H4 (cell line): Measurements from ENCODE around the gene TUT7. TPM values are rescaled to one million over a fixed set of nuclear protein-coding genes. Genes with fewer than 3 reads are reported as not detected.
"Not testable (repeated sequence)": the region's sequence is repeated elsewhere in the genome, so short reads cannot be mapped to it uniquely, and the experiment has no call there.

Experiments
- DNase-seq: peaks from one replicate; pipeline ENCODE4 v3.0.0-alpha.2; 2015; ENCODE audit warnings: low spot score
- total RNA-seq: library from RNA; depleted of rRNA; stranded (reverse); fragments of >200 nt; shearing (Covaris generic); gene quantifications from 2 replicates; pipeline ENCODE4 v1.2.3, GENCODE V29; 2014; rRNA removed

Gene TUT7, protein sequence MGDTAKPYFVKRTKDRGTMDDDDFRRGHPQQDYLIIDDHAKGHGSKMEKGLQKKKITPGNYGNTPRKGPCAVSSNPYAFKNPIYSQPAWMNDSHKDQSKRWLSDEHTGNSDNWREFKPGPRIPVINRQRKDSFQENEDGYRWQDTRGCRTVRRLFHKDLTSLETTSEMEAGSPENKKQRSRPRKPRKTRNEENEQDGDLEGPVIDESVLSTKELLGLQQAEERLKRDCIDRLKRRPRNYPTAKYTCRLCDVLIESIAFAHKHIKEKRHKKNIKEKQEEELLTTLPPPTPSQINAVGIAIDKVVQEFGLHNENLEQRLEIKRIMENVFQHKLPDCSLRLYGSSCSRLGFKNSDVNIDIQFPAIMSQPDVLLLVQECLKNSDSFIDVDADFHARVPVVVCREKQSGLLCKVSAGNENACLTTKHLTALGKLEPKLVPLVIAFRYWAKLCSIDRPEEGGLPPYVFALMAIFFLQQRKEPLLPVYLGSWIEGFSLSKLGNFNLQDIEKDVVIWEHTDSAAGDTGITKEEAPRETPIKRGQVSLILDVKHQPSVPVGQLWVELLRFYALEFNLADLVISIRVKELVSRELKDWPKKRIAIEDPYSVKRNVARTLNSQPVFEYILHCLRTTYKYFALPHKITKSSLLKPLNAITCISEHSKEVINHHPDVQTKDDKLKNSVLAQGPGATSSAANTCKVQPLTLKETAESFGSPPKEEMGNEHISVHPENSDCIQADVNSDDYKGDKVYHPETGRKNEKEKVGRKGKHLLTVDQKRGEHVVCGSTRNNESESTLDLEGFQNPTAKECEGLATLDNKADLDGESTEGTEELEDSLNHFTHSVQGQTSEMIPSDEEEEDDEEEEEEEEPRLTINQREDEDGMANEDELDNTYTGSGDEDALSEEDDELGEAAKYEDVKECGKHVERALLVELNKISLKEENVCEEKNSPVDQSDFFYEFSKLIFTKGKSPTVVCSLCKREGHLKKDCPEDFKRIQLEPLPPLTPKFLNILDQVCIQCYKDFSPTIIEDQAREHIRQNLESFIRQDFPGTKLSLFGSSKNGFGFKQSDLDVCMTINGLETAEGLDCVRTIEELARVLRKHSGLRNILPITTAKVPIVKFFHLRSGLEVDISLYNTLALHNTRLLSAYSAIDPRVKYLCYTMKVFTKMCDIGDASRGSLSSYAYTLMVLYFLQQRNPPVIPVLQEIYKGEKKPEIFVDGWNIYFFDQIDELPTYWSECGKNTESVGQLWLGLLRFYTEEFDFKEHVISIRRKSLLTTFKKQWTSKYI (N-terminal part only)
- total RNA-seq: 11.8 and 13.5 TPM in 2 replicates

DNA sequence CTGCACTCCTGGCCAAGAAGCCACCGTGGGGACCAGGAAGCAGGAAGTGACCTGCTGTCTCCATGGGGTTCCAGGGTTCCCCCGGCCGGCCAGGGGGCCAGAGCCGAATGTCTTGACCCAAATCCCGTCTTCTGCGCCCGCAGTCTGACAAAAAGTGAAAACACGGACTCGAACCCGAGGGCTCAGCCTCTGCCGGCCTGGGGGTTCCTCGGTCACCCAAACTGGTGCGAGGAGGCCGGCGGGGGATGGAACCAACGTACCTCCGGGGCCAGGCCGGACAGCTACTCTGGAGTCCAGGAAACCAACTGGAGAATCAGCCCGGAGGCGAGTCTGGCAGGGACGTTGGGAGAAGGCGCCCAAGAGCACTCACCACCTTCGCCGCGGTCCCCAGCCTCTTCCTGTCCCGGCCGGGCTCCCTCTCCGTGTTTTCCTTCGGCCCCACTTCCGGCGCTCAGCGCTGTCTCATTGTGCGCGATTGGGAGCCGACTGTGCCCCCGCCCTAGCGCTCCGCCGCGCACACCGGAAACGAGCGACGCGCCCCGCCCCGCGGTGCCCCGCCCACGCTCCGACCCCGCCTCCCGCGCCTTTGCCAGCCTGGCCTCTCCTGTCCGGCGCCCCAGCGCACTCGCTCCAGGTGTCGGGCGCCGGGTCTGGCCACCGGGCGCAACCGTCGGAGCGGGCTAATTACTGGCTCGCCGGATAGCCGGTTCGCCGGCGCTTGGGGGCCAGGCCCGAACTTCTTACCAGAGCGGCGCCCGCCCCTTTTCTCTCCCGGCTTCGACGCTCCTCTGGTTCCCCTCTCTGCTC is at the start of gene TUT7:
Gene TUT7, minus strand, starts transcription at position 400 of the 807 bp plus-strand sequence. CDS start 1,211 bp downstream, outside the sequence.
- peak; percentile 92 for DNase-seq

DNA sequence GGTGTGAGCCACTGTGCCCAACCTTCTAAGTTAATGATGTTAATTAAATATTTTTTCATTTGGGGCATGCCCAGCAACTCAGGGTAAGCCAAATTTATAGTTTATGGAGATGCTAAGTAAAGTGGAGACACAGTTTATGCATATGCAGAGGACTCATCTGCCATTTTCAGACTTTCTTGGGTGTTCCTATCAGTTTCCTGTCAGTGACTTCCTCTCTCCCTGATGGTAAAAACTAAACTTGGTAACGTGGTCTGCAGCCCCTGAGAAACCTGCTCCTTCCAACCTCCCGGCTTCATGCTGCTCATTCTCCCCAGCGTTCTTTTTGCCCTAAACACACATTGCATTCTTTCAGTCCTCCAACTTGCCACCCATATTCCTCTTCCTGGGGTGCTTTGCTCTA is 48.4 kb upstream of the TUT7 start:
- DNase-seq: no peak

DNA sequence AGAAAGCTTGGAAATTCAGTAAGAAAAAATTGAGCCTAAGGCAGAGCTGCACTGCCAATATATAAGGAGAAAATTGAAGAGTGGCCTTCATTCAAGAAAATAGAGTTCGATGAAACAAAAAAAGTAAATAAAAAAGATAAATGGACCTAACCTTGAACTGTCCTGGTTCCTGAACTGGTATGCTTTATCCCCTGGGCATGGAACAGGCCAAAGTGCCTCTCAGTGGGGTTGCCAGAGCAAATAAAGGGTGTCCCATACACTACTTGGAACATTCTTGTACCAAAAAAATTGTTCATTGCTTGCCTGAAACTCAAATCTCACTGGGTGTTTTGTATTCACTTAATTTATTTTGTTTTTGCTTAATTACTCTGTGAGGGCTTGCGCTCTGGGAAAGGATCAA is 42.2 kb upstream of the TUT7 start:
- DNase-seq: no peak

DNA sequence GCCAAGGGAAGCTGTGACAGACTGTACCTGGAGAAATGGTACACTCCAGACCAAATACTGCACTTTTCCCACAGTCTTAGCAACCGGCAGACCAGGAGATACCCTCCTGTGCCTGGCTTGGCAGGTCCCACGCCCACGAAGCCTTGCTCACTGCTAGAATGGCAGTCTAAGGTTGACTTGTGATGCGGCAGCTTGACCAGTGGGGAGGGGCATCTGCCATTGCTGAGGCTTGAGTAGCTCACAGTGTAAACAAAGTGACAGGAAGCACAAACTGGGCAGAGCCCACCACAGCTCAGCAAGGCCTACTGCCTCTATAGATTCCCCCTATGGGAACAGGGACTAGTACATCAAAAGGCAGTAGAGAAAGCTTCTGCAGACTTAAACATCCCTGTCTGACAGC is 36.0 kb upstream of the TUT7 start:
- DNase-seq: not testable (repeated sequence)

DNA sequence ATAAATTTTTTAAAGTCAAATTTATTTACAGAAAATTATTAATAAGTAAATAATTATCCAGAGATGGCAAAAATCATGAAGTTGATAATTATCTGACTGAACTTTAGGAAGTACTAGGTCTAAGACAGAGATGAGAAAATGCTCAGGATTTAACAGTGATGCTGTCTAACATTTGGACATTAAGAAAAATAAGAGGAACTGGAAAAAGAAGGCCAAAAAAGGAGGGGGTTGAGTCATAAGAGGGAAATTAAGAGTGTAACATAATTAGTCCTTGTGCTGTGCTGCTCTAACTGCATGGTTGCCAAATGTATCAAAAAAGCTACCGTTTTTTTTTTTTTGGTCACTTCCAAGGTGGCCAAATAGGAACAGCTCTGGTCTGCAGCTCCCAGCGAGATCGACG is 35.4 kb upstream of the TUT7 start:
- DNase-seq: no peak

DNA sequence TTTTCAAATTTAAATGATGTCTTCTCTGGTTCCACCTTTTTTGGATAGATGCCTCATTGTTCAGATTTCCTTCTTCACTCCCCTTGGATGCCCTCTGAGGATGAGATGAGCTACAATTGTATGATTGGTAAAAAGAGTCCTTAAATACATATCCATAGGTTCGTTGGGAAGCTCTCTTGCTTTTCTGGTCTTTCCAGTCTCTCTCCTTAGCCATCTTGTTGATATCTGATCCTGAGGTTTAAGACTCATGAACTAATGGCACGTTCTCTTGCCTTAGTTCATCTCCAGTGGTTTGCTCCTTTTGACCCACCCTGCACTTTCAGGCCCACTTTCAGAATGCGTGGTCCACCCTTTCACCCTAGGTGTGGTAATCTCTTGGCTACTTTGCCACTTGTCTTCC is 33.2 kb upstream of the TUT7 start:
- no peak for DNase-seq

DNA sequence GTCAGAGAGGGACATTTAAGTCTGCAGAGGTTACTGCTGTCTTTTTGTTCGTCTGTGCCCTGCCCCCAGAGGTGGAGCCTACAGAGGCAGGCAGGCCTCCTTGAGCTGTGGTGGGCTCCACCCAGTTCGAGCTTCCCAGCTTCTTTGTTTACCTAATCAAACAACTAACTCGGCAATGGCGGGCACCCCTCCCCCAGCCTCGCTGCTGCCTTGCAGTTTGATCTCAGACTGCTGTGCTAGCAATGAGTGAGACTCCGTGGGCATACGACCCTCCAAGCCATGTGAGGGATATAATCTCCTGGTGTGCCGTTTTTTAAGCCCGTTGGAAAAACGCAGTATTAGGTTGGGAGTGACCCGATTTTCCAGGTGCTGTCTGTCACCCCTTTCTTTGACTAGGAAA is 28.8 kb upstream of the TUT7 start:
- not testable (repeated sequence) for DNase-seq

DNA sequence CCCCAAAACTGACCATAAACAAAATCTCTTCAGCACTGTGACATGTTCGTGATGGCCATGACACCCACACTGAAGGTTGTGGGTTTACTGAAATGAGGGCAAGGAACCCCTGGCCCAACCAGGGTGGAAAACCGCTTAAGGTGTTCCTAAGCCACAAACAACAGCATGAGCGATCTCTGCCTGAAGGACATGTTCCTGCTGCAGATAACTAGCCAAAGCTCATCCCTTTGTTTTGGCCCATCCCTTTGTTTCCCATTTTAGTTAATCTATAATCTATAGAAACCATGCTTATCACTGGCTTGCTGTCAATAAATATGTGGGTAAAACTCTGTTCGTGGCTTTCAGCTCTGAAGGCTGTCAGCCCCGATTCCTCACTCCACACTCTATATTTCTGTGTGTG is 21.8 kb upstream of the TUT7 start:
- DNase-seq: no peak

DNA sequence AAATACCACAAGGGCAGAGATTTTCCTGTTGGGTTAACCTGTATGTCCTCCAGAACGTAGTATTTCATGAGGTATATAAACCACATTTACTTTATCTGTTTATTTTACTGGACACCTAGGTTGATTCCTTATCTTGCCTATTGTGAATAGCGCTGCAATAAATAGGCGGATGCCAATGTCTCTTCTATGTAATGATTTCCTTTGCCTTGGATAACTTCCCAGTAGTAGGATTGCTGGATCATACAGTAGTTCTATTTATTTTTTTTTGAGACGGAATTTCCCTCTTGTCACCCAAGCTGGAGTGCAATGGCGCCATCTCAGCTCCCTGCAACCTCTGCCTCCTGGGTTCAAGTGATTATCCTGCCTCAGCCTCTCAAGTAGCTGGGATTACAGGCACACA is 15.6 kb upstream of the TUT7 start:
- no peak for DNase-seq

DNA sequence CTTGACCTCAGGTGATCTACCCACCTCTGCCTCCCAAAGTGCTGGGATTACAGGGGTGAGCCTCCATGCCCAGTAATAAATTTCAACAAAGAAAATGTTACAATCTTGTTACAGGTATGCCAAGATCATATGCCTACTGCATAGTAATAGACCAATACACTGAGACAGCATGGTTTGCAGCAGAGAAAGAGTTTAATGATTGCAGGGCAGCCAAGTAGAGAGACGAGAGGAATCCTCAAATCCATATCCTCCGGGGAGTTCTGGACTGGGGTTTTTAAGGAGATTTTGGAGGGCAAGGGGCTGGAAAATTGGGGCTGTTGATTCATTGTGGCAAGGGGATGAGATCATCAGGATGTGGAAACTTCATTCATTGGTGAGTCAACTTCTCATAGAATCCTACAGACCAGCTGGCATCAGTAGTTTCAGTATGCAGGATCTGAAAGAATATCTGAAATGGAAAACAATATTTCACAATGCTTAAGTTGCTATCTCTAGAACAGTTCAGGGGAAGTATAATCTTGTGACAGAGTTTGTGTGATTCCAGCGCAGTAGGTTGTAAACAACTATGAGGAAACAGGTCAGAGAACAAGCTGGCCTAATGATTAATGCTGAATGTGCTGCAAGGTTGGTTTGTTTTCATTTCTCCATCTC is 14.8 kb upstream of the TUT7 start:
- peak; percentile 42 for DNase-seq

DNA sequence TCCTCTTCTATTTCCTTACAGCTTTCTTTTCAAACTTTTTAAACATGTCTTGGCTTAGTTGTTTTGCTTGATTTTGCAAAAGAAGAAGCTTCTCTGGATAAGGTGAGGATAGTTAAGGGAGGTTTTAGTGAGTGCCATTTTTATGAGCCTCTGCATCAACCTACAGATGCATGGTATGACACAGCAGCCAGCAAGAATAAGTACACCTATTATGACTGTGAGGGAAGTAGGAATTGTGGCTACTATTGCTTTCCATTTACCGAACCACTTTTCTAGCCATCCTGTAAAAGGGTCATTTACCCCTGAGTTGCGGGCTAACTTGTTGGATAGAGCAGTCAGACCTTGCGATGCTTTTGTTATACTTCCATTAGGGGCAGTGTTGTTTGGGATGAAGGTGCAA is 7.0 kb upstream of the TUT7 start:
- DNase-seq: no peak

DNA sequence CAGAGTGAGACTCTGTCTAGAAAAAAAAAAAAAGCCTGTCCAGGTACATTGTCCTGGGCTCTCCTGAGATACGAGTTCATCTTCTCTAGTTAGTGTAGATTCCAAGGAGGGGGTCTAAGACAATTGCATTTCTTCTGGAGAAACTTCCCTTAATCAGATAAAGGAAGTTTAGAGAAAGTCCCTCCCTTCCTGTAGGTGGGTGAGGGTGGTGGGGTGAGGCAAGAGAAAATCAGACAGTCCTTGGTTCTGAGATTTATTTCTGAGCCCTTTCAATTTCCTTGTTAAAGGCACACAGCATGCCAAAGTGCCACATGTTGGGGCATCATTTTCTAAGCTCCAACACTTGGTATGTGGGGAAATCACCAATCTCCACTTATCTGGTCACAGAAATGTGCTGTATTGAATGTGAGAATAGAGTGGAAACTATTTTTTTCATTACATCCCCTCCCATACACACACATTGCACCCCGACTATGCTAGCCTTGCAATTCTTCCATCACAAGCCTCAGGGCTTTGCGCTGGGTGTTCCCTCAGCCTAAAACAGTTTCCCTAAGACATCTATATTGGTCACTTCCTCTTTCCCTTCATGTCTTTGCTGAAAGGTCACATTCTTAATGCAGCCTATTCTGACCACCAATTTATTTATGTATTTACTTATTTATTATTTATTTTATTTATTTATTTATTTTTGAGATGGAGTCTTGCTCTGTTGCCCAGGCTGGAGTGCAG is 5.1 kb upstream of the TUT7 start:
- no peak for DNase-seq

DNA sequence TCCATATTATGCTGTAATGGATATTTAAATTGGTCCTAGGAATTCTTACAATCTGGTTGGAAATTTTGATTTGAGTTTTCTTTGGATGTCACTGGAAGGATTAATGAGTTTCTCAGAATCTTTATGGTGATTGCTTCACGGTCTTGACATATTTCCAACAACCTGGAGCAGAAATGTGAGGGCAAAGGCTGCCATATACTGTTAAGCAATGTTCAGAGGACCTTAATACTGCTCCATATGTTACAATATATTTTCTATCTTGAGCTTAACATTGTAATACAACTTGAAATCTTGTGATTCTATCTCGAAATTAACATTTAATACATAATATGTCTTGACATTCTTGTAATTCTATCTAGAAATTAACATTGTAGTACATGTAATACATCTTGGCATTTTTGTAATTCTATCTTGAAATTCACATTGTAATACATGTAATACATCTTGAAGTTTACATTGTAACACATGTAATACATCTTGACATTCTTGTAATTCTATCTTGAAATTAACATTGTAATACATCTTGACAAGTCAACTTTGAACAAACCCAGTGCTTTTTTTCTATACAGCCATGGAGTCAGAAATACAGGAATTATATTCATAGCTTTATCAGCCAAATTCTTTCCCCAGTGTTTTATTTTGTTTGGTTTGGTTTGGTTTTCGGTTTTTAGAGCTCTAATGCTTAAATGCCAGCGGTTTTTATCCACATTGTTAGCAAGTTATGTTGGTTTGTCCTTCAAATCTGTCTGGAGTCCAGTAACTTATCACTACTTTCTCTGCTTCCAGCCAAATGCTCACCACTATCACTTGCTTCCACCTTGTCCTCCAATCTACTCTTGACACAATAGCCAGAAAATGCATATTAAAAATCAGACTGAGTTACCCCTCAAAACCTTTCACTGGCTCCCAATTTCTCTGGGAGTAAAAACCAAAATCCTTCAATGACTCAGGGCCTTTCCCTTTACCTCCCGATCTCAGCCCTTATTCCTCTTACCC is 3.0 kb upstream of the TUT7 start:
- DNase-seq: no peak

DNA sequence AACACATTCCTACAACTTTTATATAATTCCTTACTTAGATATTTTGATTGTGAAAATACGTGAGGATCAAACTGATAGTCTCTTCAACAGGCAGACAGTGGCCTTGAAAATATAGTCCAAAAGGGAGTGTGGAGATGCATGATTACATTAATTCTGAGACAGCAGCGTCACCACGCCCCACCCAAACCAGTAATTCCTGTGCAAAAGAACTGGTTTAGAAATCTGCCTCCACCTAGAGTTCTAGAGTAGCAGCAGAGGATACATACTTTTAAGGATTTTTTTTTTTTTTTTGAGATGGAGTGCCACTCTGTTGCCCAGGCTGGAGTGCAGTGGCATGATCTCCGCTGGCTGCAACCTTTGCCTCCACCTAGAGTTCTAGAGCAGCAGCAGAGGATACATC is 1.6 kb upstream of the TUT7 start:
- no peak for DNase-seq

DNA sequence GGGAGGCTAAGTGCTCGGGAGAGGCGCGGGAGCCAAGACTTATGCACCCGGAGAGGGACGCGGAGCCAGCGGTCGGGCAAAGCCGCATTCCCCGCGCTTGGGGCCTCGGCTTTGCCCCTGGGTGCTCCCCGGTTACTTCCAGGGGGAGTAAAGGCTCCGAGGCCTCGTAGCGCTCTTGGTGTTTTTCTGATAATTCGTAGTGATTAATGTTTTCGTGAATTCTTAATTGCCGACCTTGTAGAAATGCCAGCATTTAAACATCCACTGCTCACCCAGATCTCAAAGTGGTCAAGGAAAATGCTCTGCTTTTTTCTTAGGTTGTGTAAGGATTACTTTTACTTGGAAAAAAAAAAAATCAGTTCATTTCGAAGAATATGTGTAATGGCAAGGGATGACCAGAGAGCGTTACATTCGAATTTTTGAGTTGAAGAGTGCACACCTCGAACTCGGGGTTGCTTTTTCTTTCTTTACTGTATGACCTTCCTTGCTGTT is 654 bp upstream of the TUT7 start:
- DNase-seq: no peak

DNA sequence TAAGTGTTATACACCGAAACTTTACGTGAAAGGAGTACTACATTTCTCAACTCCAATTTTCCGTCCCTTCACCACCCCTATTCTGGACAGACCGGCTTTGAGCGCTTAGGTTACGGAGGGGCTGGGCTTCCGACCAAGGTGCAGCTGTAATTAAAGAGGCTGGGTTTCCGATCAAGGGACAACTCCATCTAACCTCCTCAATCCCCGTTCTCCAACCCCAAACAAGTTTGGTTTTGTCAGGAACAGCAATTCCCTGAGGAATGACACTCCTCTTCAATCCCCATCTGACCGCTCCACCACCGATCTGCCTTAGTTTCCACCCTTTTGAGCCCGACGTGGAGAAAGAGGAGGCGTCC is 577 bp downstream of the TUT7 start:
- DNase-seq: peak; percentile 11

DNA sequence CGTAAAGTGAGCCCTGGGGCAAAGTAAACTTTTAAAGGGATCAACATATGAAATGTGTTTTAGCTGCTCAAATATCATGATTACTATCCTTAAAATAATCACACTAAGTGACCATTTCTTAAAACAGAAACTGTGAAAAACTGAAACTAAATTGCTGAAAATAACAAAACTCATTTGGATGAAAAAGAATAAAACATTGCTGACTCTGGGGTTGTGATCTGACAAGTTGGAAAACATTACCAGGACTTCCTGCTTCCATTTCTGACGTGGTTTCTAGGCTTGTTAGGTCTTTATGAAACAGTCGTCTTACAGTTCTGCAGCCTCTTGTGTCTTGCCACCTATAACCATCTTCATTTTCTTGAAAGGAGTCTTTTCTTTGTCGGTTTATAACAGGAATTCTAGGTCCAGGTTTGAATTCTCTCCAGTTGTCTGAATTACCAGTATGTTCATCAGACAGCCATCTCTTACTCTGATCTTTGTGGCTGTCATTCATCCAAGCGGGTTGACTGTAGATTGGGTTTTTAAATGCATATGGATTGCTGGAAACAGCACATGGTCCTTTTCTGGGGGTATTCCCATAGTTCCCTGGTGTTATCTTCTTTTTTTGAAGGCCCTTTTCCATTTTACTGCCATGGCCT is 1.7 kb downstream of the TUT7 start:
- no peak for DNase-seq

DNA sequence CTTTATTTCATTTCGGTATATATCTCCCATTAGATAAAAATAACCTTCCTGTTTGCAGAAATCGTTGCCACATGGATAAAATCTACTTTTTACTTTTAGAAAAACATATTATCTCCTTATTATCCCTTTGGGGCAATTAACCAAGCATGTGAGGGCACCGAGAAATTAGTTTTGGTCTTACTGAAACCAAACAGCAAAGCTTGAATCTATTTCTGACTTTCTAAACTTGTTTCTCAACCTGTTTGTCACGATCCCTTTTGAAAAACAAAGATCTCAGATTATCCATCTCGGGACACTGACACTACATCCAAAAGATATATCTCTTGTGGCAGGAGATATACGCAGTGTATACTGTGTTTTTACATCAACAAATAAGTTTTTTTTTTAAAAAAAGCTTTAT is 2.3 kb downstream of the TUT7 start:
- DNase-seq: no peak
